GM18870 (cell line): Measurements from ENCODE around the gene PLXNA3.

Experiments used
- ATAC-seq: cut with Tn5 transposase; IDR thresholded peaks from one replicate; pipeline ENCODE4 v1.9.1; 2021; ENCODE audit warnings: moderate library complexity; ENCODE audit not compliant: unreplicated experiment

Gene PLXNA3

DNA sequence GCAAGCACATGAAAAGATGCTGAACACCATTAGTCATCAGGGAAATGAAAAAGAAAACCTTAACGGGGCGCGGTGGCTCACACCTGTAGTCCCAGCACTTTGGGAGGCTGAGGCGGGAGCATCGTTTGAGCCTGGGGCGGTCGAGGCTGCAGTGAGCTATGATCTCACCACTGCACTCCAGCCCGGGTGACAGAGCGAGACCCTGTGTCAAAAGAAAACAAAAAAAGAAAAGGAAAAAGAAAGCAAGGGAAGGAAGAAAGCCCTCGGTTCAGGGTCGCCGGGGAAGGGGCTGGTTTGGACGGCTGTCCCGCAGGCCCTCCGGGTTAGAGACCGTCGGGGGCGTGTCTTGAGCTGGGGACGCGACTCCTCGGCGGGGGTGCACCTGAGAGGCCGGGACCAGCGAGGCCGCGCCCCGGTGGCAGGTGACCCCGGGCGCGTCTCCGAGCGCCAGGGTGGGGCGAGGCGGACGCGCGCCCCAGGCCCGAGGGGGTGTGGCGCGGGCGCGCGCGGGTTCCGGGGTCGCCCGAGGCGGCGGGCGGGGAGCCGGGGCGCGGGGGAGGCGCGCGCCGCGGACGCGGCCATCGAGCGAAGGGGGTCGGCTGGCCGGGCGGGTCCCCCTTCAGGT is 478 bp upstream of the PLXNA3 start:
- no peak for ATAC-seq

DNA sequence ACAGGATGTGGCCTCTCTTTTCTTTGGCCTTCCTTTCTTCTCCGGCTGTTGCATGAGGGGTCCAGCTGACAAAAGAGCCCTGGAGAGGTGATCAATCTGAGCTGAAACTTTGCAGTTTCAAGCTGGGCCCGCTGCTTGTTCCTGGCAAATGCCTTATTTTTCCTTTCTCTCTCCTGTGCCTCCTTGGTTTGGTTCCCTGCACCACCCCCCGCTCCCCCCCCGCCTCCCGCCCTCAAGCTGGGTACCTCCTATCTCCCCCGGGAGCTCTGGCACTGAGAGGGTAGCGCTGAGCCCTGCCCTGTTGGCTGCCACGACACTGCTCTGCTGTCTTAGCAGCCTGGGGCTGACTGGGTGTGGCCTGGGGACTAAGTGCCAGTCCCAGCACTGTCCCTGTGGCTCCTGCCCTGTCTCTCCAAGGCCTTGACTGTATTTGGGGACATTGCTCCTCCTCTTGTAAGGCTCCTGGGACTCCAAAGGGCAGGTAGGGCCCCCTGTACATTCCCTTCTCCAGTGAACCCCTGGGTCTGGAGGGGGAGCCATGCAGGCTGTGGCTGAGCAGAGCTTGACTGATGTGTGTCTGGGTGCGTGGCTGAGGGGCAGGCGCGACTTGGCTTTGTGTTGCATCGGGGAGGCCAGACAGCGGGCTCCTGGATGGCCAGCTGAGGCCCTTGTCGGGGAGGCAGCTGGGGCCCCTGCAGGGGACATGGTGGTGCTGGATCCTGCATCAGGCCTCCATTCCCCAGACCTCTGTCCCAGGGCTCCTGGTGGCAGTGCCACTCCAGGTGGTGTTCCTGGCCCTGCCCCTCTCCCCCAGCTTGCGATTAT is 1.1 kb downstream of the PLXNA3 start:
- ATAC-seq = no peak

DNA sequence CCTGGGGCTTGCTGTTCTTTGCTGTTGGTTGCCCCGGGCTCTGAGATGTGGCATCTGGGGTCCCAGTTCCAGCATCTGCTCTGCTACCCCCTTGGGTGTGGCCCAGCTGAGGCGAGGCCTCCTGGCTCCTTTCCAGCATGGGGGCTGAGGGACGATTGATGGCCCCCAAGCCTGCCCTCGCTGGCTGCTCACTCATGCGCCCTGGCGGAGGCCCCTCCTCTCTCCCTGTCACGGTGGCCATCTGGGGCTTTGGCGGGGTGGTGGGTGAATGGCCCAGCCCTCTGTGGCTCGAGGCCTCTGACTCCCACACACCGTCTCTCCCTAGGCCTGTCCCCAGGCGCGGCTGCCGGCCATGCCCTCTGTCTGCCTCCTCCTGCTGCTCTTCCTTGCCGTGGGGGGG is 1.8 kb downstream of the PLXNA3 start:
- no peak for ATAC-seq

DNA sequence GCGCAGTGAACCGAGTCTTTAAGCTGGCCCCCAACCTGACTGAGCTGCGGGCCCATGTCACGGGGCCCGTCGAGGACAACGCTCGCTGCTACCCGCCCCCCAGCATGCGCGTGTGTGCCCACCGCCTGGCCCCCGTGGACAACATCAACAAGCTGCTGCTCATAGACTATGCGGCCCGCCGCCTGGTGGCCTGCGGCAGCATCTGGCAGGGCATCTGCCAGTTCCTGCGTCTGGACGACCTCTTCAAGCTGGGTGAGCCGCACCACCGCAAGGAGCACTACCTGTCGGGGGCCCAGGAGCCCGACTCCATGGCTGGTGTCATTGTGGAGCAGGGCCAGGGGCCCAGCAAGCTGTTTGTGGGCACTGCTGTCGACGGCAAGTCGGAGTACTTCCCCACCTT is 2.2 kb downstream of the PLXNA3 start:
- no peak for ATAC-seq

DNA sequence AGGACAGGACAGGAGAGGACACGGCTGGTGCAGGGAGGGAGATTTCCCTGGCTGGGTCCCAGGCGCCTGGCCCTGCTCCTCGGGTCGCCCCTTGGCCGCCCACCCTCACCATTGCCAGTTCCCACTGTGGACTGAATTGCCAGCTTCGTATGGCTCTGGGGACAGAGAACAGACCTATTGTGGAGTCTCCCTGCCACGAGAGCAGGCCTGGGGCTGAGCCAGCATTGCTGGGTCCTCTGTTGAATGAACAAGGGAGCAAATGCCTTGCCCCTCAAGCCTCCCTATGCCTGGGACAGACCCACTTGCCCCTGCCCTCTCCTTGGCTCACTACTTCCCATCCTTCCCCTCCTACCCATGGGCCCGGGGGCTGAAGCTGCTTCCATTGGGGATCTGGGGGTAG is 4.3 kb downstream of the PLXNA3 start:
- no peak for ATAC-seq

DNA sequence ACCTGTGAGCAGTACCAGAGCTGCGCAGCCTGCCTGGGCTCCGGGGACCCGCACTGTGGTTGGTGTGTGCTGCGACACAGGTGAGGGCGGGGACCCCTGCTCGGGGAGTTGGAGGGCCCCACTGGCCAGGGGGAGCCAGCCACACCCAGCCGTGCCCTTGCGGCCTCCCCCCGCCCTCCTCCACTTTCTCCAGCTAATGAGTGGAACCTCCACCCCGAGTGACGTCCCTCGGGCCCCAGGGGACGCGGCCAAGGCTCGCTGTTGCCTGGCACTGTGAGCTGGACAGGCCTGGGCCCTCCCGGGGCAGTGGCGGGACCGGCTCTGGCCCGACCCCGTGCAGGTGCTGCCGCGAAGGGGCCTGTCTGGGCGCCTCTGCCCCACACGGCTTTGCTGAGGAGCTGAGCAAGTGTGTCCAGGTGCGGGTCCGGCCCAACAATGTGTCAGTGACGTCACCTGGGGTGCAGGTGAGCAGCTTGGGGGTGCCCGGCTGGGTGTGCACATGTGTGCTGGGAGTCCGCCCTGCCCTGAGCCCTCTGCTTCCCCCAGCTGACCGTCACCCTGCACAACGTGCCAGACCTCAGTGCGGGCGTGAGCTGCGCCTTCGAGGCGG is 5.6 kb downstream of the PLXNA3 start:
- ATAC-seq = no peak

DNA sequence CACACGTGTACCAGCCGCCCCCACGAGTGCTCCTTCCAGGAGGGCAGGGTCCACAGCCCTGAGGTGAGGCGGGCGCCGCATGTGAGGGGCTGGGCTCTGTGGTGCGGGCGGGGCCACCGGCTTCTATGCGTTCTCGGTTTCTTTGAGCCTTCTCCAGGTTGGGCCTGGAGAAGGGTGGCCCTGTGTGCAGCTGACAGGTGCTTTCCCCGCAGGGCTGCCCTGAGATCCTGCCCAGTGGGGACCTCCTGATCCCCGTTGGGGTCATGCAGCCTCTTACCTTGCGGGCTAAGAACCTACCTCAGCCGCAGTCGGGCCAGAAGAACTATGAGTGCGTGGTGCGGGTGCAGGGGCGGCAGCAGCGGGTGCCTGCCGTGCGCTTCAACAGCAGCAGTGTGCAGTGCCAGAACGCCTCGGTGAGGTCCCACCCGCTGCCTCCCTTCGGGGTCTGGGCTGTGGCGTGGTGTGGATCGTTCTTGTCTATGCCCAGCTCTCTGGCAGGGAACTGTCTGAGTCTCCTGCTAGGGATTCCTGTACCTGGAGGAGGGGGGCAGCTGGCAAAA is 6.8 kb downstream of the PLXNA3 start:
- no peak for ATAC-seq

DNA sequence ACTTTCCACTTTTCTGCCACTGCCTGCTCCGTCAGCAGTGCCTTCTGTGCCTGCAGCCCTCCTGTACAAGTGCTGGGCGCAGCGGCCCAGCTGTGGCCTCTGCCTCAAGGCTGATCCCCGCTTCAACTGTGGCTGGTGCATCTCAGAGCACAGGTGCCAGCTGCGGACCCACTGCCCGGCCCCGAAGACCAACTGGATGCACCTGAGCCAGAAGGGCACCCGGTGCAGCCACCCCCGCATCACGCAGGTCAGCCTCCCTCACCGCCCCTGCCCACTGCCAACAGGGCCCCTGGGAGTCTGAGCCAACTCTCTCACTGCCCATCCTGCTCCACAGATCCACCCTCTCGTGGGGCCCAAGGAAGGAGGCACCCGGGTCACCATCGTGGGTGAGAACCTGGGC is 7.5 kb downstream of the PLXNA3 start:
- no peak for ATAC-seq

DNA sequence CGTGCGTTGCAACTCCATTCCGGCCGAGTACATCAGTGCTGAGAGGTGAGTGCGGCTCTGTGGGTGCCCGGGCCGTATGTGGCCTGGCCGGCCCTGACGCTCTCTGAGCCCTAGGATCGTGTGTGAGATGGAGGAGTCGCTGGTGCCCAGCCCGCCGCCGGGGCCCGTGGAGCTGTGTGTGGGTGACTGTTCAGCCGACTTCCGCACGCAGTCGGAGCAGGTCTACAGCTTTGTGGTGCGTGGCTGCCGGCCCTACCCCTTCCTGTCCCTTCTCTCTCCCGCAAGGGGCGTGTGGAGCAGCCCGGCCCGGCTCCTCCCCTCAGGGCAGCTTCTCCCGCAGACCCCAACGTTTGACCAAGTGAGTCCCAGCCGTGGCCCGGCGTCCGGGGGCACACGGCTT is 8.0 kb downstream of the PLXNA3 start:
- no peak for ATAC-seq

DNA sequence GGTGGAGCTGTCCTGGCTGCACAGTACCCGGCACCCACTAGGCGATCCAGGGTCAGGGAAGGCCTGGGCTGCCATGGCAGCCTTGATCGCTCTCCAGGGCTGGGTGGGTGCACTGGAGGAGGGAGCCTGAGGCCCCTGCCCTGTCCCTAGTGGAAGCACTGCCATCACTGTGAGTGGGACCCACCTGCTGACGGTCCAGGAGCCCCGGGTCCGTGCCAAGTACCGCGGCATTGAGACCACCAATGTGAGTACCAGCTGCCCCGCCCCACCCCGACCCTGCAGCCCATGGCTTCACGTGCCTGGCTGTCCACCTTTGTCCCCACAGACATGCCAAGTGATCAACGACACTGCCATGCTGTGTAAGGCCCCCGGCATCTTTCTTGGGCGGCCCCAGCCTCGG is 8.8 kb downstream of the PLXNA3 start:
- no peak for ATAC-seq

DNA sequence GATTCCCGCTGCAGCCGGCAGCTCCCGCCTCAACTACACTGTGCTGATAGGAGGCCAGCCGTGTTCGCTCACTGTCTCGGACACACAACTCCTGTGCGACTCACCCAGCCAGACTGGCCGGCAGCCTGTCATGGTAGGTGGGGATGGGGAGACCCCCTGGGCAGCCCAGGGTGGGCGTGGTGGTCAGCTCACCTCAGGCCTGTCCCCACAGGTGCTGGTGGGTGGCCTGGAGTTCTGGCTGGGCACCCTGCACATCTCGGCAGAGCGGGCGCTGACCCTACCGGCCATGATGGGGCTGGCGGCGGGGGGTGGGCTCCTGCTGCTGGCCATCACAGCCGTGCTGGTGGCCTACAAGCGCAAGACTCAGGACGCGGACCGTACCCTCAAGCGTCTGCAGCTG is 9.5 kb downstream of the PLXNA3 start:
- no peak for ATAC-seq

DNA sequence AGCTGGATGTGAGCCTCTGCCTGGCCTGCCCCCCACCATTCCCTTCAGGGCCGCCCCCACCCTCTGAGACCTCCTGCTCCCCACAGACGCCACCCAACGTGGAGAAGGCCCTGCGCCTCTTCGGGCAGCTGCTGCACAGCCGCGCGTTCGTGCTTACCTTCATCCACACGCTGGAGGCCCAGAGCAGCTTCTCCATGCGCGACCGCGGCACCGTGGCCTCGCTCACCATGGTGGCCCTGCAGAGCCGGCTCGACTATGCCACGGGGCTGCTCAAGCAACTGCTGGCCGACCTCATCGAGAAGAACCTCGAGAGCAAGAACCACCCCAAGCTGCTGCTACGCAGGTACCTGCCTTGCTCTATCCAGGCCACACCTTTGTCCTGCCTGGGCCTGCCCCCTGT is 10.1 kb downstream of the PLXNA3 start:
- no peak for ATAC-seq

DNA sequence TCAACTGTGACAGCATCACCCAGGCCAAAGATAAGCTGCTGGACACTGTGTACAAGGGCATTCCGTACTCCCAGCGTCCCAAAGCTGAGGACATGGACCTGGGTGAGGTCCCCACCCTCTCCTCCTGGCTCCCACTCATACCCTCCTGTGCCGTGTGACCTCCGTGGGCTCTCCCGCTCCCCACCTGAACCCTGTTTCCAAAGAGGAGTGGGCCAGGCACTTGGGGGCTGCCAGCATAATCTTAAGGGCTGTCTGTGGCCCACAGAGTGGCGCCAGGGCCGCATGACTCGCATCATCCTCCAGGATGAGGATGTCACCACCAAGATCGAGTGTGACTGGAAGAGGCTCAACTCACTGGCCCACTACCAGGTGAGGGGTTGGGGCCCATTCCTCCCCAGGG is 11.0 kb downstream of the PLXNA3 start:
- no peak for ATAC-seq

DNA sequence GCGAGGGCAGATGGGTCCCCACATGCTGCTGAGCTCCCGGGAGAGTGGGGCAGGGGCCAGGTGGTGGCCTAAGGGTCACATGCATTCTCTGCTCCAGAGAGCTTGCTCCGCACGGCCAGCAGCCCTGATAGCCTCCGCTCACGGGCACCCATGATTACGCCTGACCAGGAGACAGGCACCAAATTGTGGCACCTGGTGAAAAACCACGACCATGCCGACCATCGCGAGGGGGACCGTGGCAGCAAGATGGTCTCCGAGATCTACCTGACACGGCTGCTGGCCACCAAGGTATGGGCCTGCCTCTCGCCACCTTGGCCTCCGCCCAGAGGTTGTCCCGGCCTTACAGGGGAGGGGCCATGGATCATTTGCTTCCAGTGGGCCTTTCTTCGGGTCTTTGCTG is 11.8 kb downstream of the PLXNA3 start:
- ATAC-seq = no peak

DNA sequence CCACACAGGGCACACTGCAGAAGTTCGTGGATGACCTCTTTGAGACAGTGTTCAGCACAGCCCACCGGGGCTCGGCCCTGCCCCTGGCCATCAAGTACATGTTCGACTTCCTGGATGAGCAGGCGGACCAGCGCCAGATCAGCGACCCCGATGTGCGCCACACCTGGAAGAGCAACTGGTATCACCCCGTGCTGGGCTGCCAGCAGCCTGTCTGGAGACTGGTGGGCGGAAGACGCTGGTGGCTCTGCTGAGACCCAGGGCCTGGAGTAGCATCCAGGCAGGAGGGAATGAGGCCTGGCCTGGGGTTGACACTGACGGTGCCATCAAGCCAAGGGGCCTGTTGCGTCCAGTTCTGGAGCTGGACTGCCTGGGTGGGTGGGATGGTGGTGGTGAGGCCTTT is 12.4 kb downstream of the PLXNA3 start:
- no peak for ATAC-seq

DNA sequence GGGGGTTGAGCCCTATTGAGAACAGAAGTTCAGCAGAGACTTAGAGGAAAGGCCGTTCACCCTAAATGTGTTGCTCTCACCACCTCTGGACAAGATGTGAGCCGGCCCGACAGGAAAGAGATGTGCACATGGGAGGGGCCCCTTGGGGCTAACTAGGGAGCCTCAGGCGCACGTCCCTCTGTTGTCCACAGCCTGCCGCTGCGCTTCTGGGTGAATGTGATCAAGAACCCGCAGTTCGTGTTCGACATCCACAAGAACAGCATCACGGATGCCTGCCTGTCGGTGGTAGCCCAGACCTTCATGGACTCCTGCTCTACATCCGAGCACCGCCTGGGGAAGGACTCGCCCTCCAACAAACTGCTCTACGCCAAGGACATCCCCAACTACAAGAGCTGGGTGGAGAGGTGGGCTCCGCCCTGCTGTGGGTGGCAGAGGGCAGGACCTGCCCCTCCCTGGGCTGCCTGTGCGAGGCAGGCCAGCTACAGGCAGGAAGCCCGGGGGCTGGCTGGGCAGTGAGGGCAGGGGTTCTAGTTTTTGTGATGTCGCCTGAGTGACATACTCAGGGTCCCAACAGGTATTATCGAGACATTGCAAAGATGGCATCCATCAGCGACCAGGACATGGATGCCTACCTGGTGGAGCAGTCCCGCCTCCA is 13.0 kb downstream of the PLXNA3 start:
- no peak for ATAC-seq

DNA sequence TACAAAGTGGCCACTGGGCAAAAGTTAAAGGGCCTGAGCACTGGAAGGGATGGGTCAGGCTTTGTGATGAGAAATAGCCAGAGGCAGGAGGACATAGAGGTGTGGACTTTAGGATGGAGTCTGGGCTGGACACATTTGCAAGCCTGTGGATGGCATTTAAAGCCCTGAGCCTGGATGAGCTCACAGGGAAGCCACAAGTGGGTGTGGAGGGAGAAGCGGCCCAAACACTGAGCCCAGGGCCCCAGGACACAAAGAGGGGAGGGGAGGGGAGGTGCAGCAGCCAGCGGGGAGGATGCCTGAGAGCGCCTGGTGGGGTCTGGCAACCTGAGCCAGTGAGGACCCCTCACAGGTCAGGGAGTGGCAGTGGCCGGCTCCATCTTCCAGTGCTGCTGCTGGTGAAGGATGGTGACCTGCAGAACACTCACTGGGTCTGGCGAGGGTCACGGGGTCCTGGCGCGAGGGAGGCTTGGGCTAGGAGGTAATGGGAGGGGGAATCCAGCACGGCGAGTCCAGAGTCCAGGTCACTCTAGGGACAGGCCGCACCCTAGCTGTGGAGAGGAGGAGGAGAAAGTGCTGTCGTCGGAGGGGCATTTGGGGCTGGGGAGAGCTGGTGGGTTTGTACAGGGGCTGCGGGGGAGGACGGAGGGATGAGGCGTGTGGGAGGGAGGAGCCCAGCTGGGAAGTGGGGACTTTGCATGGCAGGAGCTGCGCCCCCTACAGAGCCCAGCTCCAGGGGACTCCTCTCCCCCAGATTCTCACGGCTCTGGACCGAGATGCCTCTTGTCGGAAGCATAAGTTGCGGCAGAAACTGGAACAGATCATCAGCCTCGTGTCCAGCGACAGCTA is 14.0 kb downstream of the PLXNA3 start:
- no peak for ATAC-seq

DNA sequence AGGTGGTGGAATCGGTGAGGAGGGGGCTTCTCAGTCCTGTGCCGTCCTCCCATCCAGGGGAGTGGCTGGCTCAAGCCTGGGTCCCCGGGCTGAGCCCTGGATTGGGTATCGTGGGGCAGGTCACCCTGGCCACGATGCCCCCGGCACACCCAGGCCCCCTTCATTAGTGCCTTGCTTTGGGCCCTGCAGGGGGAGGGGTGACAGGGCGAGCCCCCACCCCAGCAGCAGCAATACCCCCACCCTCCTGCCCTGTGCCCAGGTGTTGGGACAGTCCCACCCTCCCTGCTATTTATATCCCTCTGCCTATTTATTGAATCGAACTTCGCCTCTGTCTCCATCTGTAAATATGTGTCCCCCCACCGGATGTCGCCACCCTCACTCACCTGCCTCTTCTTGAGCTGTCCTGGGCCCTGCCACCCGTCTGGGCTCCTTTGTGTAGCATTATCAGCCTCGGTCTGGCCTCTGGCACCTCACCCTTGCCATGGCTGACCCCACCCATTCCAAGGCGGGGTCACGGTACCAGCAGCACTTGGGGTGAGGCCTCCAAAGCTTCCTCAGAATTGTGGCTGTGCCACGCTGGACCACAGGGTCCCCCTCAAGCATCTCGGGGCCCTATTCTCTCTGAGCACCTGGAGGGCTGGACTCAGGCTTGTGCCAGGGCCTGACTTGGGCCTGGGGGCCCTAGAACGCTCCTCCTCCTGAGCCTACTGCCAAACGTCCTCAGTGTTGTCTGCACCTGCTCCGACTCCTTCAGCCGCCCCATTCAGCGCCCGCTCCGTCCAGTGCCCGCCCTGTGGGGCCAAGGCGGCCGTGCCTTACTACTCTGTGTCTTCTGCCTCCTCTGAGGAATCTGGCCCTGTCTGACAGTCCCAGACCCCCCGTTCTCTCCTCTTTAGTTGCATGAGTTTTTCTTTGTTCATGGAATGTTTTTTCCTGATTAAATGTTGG is 14.9 kb downstream of the PLXNA3 start:
- ATAC-seq = no peak

DNA sequence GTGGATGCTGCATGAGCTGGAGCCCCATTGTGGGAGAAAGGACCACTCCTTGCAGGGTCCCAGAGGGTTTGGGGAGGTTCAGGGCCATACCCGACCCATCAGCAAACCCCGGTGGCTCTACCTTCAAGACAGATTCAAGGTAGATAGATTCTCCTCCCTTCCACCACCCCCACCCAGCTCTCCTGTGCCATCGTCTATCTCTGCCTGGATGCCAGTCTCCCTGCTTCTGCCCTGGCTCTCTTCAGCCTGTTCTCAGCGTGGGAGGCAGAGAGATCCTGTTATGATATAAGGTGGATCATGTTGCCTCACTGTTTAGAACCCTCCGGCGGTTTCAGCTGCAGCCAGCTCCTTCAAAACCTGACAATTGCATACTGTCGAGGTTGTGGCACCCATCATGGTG is 15.6 kb downstream of the PLXNA3 start:
- no peak for ATAC-seq

DNA sequence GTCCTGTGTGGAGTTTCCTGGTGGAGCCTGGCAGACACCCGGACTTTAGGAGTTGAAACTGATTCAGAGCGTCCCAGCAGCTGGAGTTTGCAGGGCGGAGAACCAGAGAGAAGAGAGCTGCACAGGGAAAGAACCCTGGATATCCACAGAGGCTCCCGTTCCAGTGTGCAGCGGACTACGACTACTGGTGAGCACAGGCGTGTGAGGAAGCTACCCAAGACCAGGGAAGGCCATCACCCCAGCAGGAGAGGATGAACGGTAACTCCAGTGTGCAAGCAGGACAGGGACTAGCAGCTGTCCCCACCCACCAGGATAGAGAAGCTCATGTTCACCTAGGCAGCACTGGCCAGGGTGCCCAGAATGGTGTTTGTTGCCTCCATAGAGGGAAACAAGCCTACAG is 18.7 kb downstream of the PLXNA3 start:
- ATAC-seq = no peak
